Measurements from ENCODE around the gene UGT1A1.

The UGT1A1 gene

GRCh38 chr2:233799087-233799665 is 39.1 kb downstream of the UGT1A1 start:
- DNase-seq: no peak

GRCh38 chr2:233799716-233800115 is 39.6 kb downstream of the UGT1A1 start:
- DNase-seq: no peak

- no peak for DNase-seq
Measured at GRCh38 chr2:233800208-233800607, 40.1 kb downstream of the UGT1A1 start.

- no peak for DNase-seq
Measured at GRCh38 chr2:233801357-233802131, 41.5 kb downstream of the UGT1A1 start.

- no peak for DNase-seq
Measured at GRCh38 chr2:233802132-233802815, 42.2 kb downstream of the UGT1A1 start.

GRCh38 chr2:233803292-233803911 is 43.3 kb downstream of the UGT1A1 start:
- DNase-seq: no peak

- no peak for DNase-seq
Measured at GRCh38 chr2:233803994-233804393, 43.9 kb downstream of the UGT1A1 start.

- DNase-seq: no peak
Measured at GRCh38 chr2:233807215-233807865, 47.3 kb downstream of the UGT1A1 start.

- DNase-seq: no peak
Measured at GRCh38 chr2:233807966-233808935, 48.2 kb downstream of the UGT1A1 start.

- no peak for DNase-seq
Measured at GRCh38 chr2:233810385-233810784, 50.3 kb downstream of the UGT1A1 start.

GRCh38 chr2:233811087-233811486 is 51.0 kb downstream of the UGT1A1 start:
- DNase-seq: no peak

GRCh38 chr2:233811732-233812131 is 51.7 kb downstream of the UGT1A1 start:
- DNase-seq: no peak

GRCh38 chr2:233813236-233814055 is 53.4 kb downstream of the UGT1A1 start:
- no peak for DNase-seq

- no peak for DNase-seq
Measured at GRCh38 chr2:233814056-233814835, 54.2 kb downstream of the UGT1A1 start.

GRCh38 chr2:233815861-233816260 is 55.8 kb downstream of the UGT1A1 start:
- DNase-seq: no peak

- DNase-seq: no peak
Measured at GRCh38 chr2:233816334-233816733, 56.3 kb downstream of the UGT1A1 start.

GRCh38 chr2:233816771-233817170 is 56.7 kb downstream of the UGT1A1 start:
- DNase-seq: no peak

GRCh38 chr2:233817361-233817911 is 57.4 kb downstream of the UGT1A1 start:
- no peak for DNase-seq

- DNase-seq: no peak
Measured at GRCh38 chr2:233817995-233818638, 58.0 kb downstream of the UGT1A1 start.
